Measurements from ENCODE around the gene STIM2. TPM values are rescaled to one million over a fixed set of nuclear protein-coding genes. Genes with fewer than 3 reads are reported as not detected.

Gene STIM2
- total and polyA plus RNA-seq, 2 donors (not counting 1 experiment from before 2014, with no cell fraction given), result 48.6 to 96.0 TPM

DNA sequence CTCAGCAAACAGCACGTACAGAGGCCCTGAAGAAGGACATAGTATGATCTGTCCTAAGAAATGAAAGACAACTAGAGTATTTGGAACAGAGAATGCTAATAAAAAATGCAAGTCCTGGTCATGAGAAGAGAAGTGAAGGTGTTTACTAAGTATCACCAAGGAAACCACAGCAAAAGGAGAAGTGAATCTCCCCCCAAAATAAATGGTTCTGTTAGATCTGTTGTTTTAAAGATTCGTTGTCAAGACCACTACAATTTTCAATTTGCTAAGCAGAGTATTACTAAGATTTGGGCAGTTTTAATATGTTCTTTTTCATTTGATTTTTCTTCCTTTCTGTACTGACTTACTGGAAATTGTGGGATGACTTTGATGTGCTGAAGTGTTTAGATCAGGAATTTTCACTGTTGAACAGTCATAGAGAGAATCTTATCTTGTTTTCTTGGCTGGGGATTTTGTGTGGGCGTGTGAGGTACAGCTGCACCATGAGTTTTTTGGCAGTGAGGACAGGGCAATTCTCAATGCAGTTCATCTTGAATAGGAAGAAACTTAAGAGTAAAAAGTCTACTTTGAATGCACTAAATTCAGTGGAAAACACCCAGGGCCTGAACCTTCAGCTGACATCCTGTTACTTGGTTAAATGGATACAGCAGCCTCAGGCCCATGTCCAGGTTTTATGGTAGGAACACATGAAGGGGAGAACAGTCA lies 132.2 kb downstream of the STIM2 start:
- DNase-seq (peak; percentile 92), ATAC-seq (ENCODE audit: low read depth) (peak; percentile 78)
- POLR2A ChIA-PET, result interaction anchor here (0.6 to 2.0 kb wide), 4 partner anchors 59 to 135 kb away, joined by 4 to 13 read pairs (median 8); partner anchors contain the start of gene STIM2
- H3K9me3 ChIP-seq (ENCODE audit: control extremely low read depth in 1 of 3, control insufficient read depth in 2 of 3, insufficient read depth in 1 of 3, low read length in 2 of 3), result peaks cover 0 to 2% (median 1%) of the 10 kb centered on the region in 3 donors
- H3K4me3 ChIP-seq (ENCODE audit: control extremely low read depth in 1 of 5, extremely low read depth in 1 of 5, insufficient read depth in 1 of 5, low read depth in 2 of 5, low read length in 4 of 5), result peak overlapping the region; percentile 10 to 54 (median 36)
- intact Hi-C loops (cut with micrococcal nuclease), result loop anchor here (1.0 to 10.0 kb wide), 9 partner anchors 8 to 1758 kb away; partner anchors contain the start of genes PI4K2B, RBPJ, SEL1L3 and STIM2
- Mint-ChIP-seq H3K4me1 (peaks cover 36% of the 10 kb centered on the region), H3K27ac (no peak overlapping the region), H3K4me3 (no peak overlapping the region), H3K9me3 (ENCODE audit: insufficient read depth) (no peaks in the 10 kb centered on the region), H3K27me3 (no peaks in the 10 kb centered on the region)
- no peaks in the 10 kb centered on the region for H3K27me3 ChIP-seq (replicated peaks in 1 of 4; ENCODE audit: control extremely low read depth in 1 of 4, control insufficient read depth in 3 of 4, insufficient read depth in 4 of 4, low read length in 3 of 4)
- H4K20me1 ChIP-seq (ENCODE audit: control insufficient read depth, insufficient read depth, low read length, poor library complexity, severe bottlenecking), result no peaks in the 10 kb centered on the region
- H3K9ac ChIP-seq (ENCODE audit: low read length), result peak overlapping the region; percentile 72
- CTCF ChIA-PET, result interaction anchor here (0.8 to 3.8 kb wide), 9 partner anchors 10 to 271 kb away, joined by 3 to 29 read pairs (median 4); partner anchors contain the start of gene STIM2
- peak overlapping the region; percentile 97 to 99 for H3K27ac ChIP-seq (ENCODE audit: low read length in 2 of 2)
- H3K79me2 ChIP-seq (ENCODE audit: control insufficient read depth, insufficient read depth, low read length), result peaks cover 49% of the 10 kb centered on the region
- TF ChIP-seq, protein P1, sequence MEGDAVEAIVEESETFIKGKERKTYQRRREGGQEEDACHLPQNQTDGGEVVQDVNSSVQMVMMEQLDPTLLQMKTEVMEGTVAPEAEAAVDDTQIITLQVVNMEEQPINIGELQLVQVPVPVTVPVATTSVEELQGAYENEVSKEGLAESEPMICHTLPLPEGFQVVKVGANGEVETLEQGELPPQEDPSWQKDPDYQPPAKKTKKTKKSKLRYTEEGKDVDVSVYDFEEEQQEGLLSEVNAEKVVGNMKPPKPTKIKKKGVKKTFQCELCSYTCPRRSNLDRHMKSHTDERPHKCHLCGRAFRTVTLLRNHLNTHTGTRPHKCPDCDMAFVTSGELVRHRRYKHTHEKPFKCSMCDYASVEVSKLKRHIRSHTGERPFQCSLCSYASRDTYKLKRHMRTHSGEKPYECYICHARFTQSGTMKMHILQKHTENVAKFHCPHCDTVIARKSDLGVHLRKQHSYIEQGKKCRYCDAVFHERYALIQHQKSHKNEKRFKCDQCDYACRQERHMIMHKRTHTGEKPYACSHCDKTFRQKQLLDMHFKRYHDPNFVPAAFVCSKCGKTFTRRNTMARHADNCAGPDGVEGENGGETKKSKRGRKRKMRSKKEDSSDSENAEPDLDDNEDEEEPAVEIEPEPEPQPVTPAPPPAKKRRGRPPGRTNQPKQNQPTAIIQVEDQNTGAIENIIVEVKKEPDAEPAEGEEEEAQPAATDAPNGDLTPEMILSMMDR (IDR thresholded peaks at IDR 0.05), result no peak
- no peak for TF ChIP-seq EZH2 (IDR thresholded peaks at IDR 0.05; ENCODE audit: borderline replicate concordance, insufficient read depth, low read depth, low read length, poor library complexity, severe bottlenecking)
- H3K36me3 ChIP-seq (replicated peaks in 1 of 2; ENCODE audit: control extremely low read depth in 1 of 2, control insufficient read depth in 1 of 2, extremely low read depth in 1 of 2, insufficient read depth in 2 of 2, low read length in 1 of 2), result peaks cover 7 to 19% of the 10 kb centered on the region in 2 experiments
- peak overlapping the region; percentile 66 for H3K4me2 ChIP-seq (replicated peaks; ENCODE audit: low read depth, low read length, poor library complexity, severe bottlenecking)
- peaks cover 37 to 52% of the 10 kb centered on the region in 2 donors for H3K4me1 ChIP-seq (ENCODE audit: control insufficient read depth in 2 of 2, insufficient read depth in 2 of 2, low read length in 2 of 2)
- H2AFZ ChIP-seq (ENCODE audit: insufficient read depth, low read depth, low read length, poor library complexity, severe bottlenecking), result no peak overlapping the region
- 0% methylated on average over 1 of the region's 3 CpGs for WGBS (ENCODE audit: insufficient coverage)

Data from B cell (primary cell).